H9 (cell line): Measurements from ENCODE around the gene KLHL15. TPM values are rescaled to one million over a fixed set of nuclear protein-coding genes. Genes with fewer than 3 reads are reported as not detected.

Experiments used
- DNase-seq: peaks from one replicate; pipeline ENCODE4 v3.0.0-alpha.2; 2017
- H2AFZ ChIP-seq: one replicate; pipeline ENCODE4 v1.6.1; 2013; ENCODE audit warnings: mild to moderate bottlenecking, low read length, control low read depth, moderate library complexity
- H2AK5ac ChIP-seq: 2 replicates; pipeline ENCODE4 v1.6.1; 2013; ENCODE audit warnings: low read length, control low read depth, mixed read lengths; ENCODE audit not compliant: insufficient read length
- H2BK120ac ChIP-seq: one replicate; pipeline ENCODE4 v1.6.1; 2013; ENCODE audit warnings: low read depth, mild to moderate bottlenecking, low read length, control low read depth, inconsistent platforms; ENCODE audit not compliant: poor library complexity, severe bottlenecking
- H2BK12ac ChIP-seq: 2 replicates; pipeline ENCODE4 v1.6.1; 2013; ENCODE audit warnings: low read length, control low read depth, mixed read lengths, low read depth; ENCODE audit not compliant: insufficient read length
- H2BK15ac ChIP-seq: 2 replicates; pipeline ENCODE4 v1.6.1; 2013; ENCODE audit warnings: low read depth, low read length, control low read depth
- H2BK20ac ChIP-seq: one replicate; pipeline ENCODE4 v1.6.1; 2013; ENCODE audit warnings: low read depth, mild to moderate bottlenecking, low read length, control low read depth, inconsistent platforms; ENCODE audit not compliant: poor library complexity, severe bottlenecking
- H2BK5ac ChIP-seq: 2 replicates; pipeline ENCODE4 v1.6.1; 2013; ENCODE audit warnings: low read length, control low read depth, mixed read lengths; ENCODE audit not compliant: insufficient read length
- H3K14ac ChIP-seq: 2 replicates; pipeline ENCODE4 v1.6.1; 2013; ENCODE audit warnings: low read length, control low read depth; ENCODE audit not compliant: insufficient read depth
- H3K18ac ChIP-seq: 2 replicates; pipeline ENCODE4 v1.6.1; 2013; ENCODE audit warnings: low read depth, mild to moderate bottlenecking, mixed read lengths, low read length, control low read depth; ENCODE audit not compliant: insufficient read length
- H3K23ac ChIP-seq: 2 replicates; pipeline ENCODE4 v1.6.1; 2013; ENCODE audit warnings: low read length, control low read depth, mixed read lengths, low read depth; ENCODE audit not compliant: insufficient read length
- H3K23me2 ChIP-seq: 2 replicates; pipeline ENCODE4 v1.6.1; 2013; ENCODE audit warnings: low read depth, mild to moderate bottlenecking, mixed read lengths, low read length, control low read depth; ENCODE audit not compliant: insufficient read length, poor library complexity, severe bottlenecking
- H3K27ac ChIP-seq: 2 replicates; pipeline ENCODE4 v1.5.1; 2013; ENCODE audit warnings: low read length, control low read depth, mixed read lengths, low read depth; ENCODE audit not compliant: insufficient read length
- H3K27me3 ChIP-seq: 2 replicates; pipeline ENCODE4 v1.6.1; 2013; ENCODE audit warnings: low read length, control low read depth, inconsistent platforms; ENCODE audit not compliant: insufficient read depth
- H3K4ac ChIP-seq: 2 replicates; pipeline ENCODE4 v1.6.1; 2013; ENCODE audit warnings: low read depth, mild to moderate bottlenecking, control low read depth, inconsistent platforms, low read length, moderate library complexity
- H3K4me1 ChIP-seq: 2 replicates; pipeline ENCODE4 v1.6.1; 2013; ENCODE audit warnings: low read length, control low read depth, inconsistent platforms; ENCODE audit not compliant: insufficient read depth
- H3K4me2 ChIP-seq: 2 replicates; pipeline ENCODE4 v1.6.1; 2013; ENCODE audit warnings: low read length, control low read depth, mixed read lengths; ENCODE audit not compliant: insufficient read length, insufficient read depth
- H3K56ac ChIP-seq: 2 replicates; pipeline ENCODE4 v1.6.1; 2013; ENCODE audit warnings: low read depth, mild to moderate bottlenecking, mixed read lengths, low read length, control low read depth; ENCODE audit not compliant: insufficient read length
- H3K79me1 ChIP-seq: 2 replicates; pipeline ENCODE4 v1.6.1; 2013; ENCODE audit warnings: low read depth, mild to moderate bottlenecking, moderate library complexity, low read length, control low read depth, inconsistent platforms; ENCODE audit not compliant: insufficient read depth, poor library complexity, severe bottlenecking
- H3K79me2 ChIP-seq: 2 replicates; pipeline ENCODE4 v1.6.1; 2013; ENCODE audit warnings: low read length, control low read depth, inconsistent platforms; ENCODE audit not compliant: insufficient read depth
- H3K9ac ChIP-seq: 2 replicates; pipeline ENCODE4 v1.6.1; 2013; ENCODE audit warnings: low read length, control low read depth, mixed read lengths; ENCODE audit not compliant: insufficient read length; ENCODE audit errors: extremely low read depth
- H3K9me3 ChIP-seq: one replicate; pipeline ENCODE4 v1.6.1; 2013; ENCODE audit warnings: low read depth, low read length, inconsistent platforms; ENCODE audit not compliant: control insufficient read depth
- H3T11ph ChIP-seq: one replicate; pipeline ENCODE4 v1.6.1; 2013; ENCODE audit warnings: mild to moderate bottlenecking, low read length, control low read depth, inconsistent platforms
- H4K20me1 ChIP-seq: one replicate; pipeline ENCODE4 v1.6.1; 2013; ENCODE audit not compliant: control insufficient read depth, insufficient read length, insufficient read depth
- H4K5ac ChIP-seq: 2 replicates; pipeline ENCODE4 v1.6.1; 2013; ENCODE audit warnings: low read depth, mild to moderate bottlenecking, mixed read lengths, low read length, control low read depth; ENCODE audit not compliant: insufficient read length
- H4K8ac ChIP-seq: replicated peaks from 2 replicates; pipeline ENCODE4 v1.6.1; 2013; ENCODE audit warnings: low read length, control low read depth, mixed read lengths, low read depth; ENCODE audit not compliant: insufficient read length
- H4K91ac ChIP-seq: 2 replicates; pipeline ENCODE4 v1.6.1; 2013; ENCODE audit warnings: low read depth, mild to moderate bottlenecking, moderate library complexity, mixed read lengths, low read length, control low read depth; ENCODE audit not compliant: insufficient read length
- H3K27ac Mint-ChIP-seq, 3 experiments: 2 replicates in 2 of 3; 3 replicates in 1 of 3; pipeline ENCODE4 v1.8.0; 2020 to 2021; ENCODE audit warnings: mixed read lengths in 3 of 3, mild to moderate bottlenecking in 1 of 3, moderate library complexity in 1 of 3
- H3K27me3 Mint-ChIP-seq: 2 replicates; pipeline ENCODE4 v1.8.0; 2021; ENCODE audit warnings: low read depth, mild to moderate bottlenecking, moderate library complexity, mixed read lengths
- H3K36me3 Mint-ChIP-seq, 3 experiments: 2 replicates in 2 of 3; 3 replicates in 1 of 3; pipeline ENCODE4 v1.8.0; 2020 to 2021; ENCODE audit warnings: low read depth in 3 of 3, mixed read lengths in 3 of 3; ENCODE audit not compliant: insufficient read depth in 1 of 3
- H3K4me1 Mint-ChIP-seq, 2 experiments: 2 replicates each; pipeline ENCODE4 v1.8.0; 2020; ENCODE audit warnings: mixed read lengths in 2 of 2
- H3K4me3 Mint-ChIP-seq, 2 experiments: 2 replicates in 1 of 2; 3 replicates in 1 of 2; pipeline ENCODE4 v1.8.0; 2020 to 2021; ENCODE audit warnings: mild to moderate bottlenecking in 2 of 2, mixed read lengths in 2 of 2, moderate library complexity in 1 of 2
- H3K9me3 Mint-ChIP-seq, 2 experiments: 2 replicates in 1 of 2; 3 replicates in 1 of 2; pipeline ENCODE4 v1.8.0; 2020; ENCODE audit warnings: mild to moderate bottlenecking in 2 of 2, mixed read lengths in 2 of 2, moderate library complexity in 1 of 2
- CTCF ChIP-seq: fragments of 200-600 bp; sonication (generic); conservative IDR thresholded peaks from 3 replicates; pipeline ENCODE4 v1.8.0; 2021; ENCODE audit warnings: antibody characterized with exemption, mild to moderate bottlenecking
- WGBS: extraction: QIAGEN DNeasy Blood & Tissue Kit; methylation state at CpG from one replicate; pipeline ENCODE4 v1.1.7; 2013; ENCODE audit warnings: missing lambda C conversion rate, low lambda C conversion rate, mixed read lengths; ENCODE audit not compliant: insufficient read length; ENCODE audit errors: extremely low coverage; 5-methylcytosine and 5-hydroxymethylcytosine counted together
- total RNA-seq: library from RNA; stranded (reverse); gene quantifications from 2 replicates; pipeline ENCODE4 v1.2.1, GENCODE V29; 2021

KLHL15 gene
- total RNA-seq, 1 experiment from 2014 or later, result 19.0 TPM

- Histone ChIP-seq H3K18ac (no peak overlapping the region), H3K79me2 (no peaks in the 10 kb centered on the region; the same call in 1 of the 2 replicates), H2BK12ac (no peak overlapping the region), H3K14ac (no peak overlapping the region), H2BK120ac (no peak overlapping the region), H3K4me2 (no peak overlapping the region), H3K9ac (no peak overlapping the region), H3K9me3 (no peaks in the 10 kb centered on the region), H4K20me1 (no peaks in the 10 kb centered on the region), H2AK5ac (no peak overlapping the region), H2AFZ (no peak overlapping the region), H3K79me1 (peaks cover 5% of the 10 kb centered on the region), H3K23me2 (no peaks in the 10 kb centered on the region), H3K4ac (no peak overlapping the region), H3K27ac (no peak overlapping the region), H3K23ac (no peak overlapping the region), H2BK5ac (no peak overlapping the region), H3T11ph (no peak overlapping the region), H4K8ac (no peak overlapping the region), H4K5ac (no peak overlapping the region), H3K27me3 (no peaks in the 10 kb centered on the region), H4K91ac (no peak overlapping the region), H3K4me1 (no peaks in the 10 kb centered on the region; the same call in 1 of the 2 replicates), H2BK20ac (no peak overlapping the region), H3K56ac (no peak overlapping the region), H2BK15ac (no peak overlapping the region)
- no CpG with 5 or more reads among the region's 1 CpG for WGBS
- no peak overlapping the region for H3K4me3 Mint-ChIP-seq
- no peaks in the 10 kb centered on the region for H3K9me3 Mint-ChIP-seq
- no peak for DNase-seq
- no peaks in the 10 kb centered on the region for H3K4me1 Mint-ChIP-seq
- no peak for TF ChIP-seq CTCF
- peaks cover 28 to 46% (median 42%) of the 10 kb centered on the region in 3 experiments; a peak in 6 of 7 replicates for H3K36me3 Mint-ChIP-seq
- H3K27me3 Mint-ChIP-seq, result no peaks in the 10 kb centered on the region
- H3K27ac Mint-ChIP-seq, result peak overlapping the region in 1 of 3 experiments; percentile 8; a peak in 1 of 7 replicates
Measured at GRCh38 chrX:24005028-24005427, 22.0 kb downstream of the KLHL15 start.
